ENCODE results near the gene CYP20A1. TPM values are rescaled to one million over a fixed set of nuclear protein-coding genes. Genes with fewer than 3 reads are reported as not detected.
A peak's percentile ranks its signal among the peaks of the same experiment; 100 is the strongest.

Gene CYP20A1
- total RNA-seq, 2 donors from 2014 or later, result 22.9 to 27.8 TPM

DNA sequence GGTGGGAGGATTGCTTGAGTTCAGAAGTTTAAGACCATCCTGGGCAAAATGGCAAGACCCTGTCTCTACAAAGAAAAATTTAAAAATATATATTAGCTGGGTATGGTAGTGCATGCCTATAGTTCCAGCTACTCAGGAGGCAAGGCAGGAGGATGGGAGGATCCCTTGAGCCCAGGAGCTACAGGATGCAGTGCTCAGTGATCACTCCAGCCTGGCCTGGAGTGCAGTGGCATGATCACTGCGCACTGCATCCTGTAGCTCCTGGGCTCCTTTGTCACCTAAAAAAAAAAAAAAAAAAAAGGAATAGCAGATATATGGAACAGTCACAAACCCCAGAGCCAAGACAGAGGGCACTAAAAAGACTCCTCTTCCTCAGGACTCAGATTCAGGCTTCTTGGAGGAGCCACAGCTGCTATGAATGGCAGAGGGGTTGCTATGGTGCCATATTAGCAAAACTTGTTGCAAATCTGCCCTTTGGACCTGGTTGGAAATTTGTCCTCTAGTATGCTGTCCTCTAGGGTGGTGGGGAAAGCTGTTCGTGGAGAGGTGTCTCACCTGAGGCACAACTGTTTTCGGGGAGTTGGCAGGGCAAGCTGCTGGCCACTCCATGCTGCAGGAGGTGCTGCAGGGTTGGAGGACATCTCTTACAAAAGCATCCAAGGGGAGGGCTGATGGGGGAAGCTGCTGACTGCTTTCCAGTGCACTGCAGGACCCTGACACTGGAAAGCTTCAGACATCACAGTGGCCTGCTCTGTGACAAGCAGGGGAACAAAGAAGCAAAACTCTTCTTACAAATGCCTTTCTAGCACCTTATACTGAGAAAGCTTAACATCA, 22.7 kb downstream of the CYP20A1 start:
- TF ChIP-seq CTCF (conservative IDR thresholded peaks at IDR 0.05), result no peak
- H3K4me1 Mint-ChIP-seq, result no peaks in the 10 kb centered on the region
- peaks cover 35% of the 10 kb centered on the region for H3K36me3 ChIP-seq (ENCODE audit: control insufficient read depth, insufficient read depth, low read length)
- H3K36me3 Mint-ChIP-seq (ENCODE audit: low read depth), result peaks cover 50% of the 10 kb centered on the region
- H3K4me3 ChIP-seq (ENCODE audit: low read length), result no peak overlapping the region
- no peak overlapping the region for H3K27ac Mint-ChIP-seq
- no peak overlapping the region for H3K4me3 Mint-ChIP-seq
- no peaks in the 10 kb centered on the region for H3K9me3 Mint-ChIP-seq
- WGBS, 2 experiments (ENCODE audit: insufficient coverage in 1 of 2, insufficient read length in 1 of 2), result 93 to 100% methylated on average over 1 to 3 of the region's 3 CpGs
- H3K27me3 Mint-ChIP-seq (ENCODE audit: insufficient read depth), result no peaks in the 10 kb centered on the region
- H3K27ac ChIP-seq (ENCODE audit: low read depth, low read length), result peak overlapping the region; percentile 10
- H3K4me1 ChIP-seq (ENCODE audit: control insufficient read depth, insufficient read depth, low read length), result no peaks in the 10 kb centered on the region
- no peaks in the 10 kb centered on the region for H3K9me3 ChIP-seq (ENCODE audit: control insufficient read depth, low read length)
- H3K9ac ChIP-seq (ENCODE audit: extremely low read depth, low read length, poor library complexity, severe bottlenecking), result no peak overlapping the region
- H3K27me3 ChIP-seq (ENCODE audit: control insufficient read depth, insufficient read depth, low read length, poor library complexity, severe bottlenecking), result no peaks in the 10 kb centered on the region
- DNase-seq, result peak; percentile 48

DNA sequence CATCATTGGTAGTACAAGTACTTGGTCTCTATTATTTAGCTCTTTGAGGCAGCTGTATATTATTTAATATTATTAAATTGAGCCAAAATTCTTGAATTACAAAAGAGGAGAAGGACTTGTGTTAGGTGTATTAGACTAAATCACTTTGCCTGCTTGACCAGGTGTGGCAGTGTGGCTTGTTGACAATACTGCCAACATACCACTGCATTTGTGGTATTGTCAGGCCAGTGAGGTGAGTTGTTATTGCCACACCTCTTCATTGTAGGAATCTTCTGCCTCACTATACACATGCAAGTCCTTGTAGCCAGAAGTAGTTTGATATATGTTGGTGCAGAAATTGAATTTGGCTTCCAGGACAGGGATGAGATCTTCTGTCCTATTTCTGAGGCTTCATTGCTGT, 40.5 kb downstream of the CYP20A1 start:
- H3K27ac ChIP-seq (ENCODE audit: low read depth, low read length), result no peak overlapping the region
- TF ChIP-seq CTCF (conservative IDR thresholded peaks at IDR 0.05), result peak; percentile 28
- no peak for DNase-seq
- no peaks in the 10 kb centered on the region for H3K9me3 ChIP-seq (ENCODE audit: control insufficient read depth, low read length)
- no peaks in the 10 kb centered on the region for H3K27me3 Mint-ChIP-seq (ENCODE audit: insufficient read depth)
- H3K36me3 Mint-ChIP-seq (ENCODE audit: low read depth), result peaks cover 42% of the 10 kb centered on the region
- H3K9ac ChIP-seq (ENCODE audit: extremely low read depth, low read length, poor library complexity, severe bottlenecking), result no peak overlapping the region
- H3K4me1 Mint-ChIP-seq, result no peaks in the 10 kb centered on the region
- H3K27me3 ChIP-seq (ENCODE audit: control insufficient read depth, insufficient read depth, low read length, poor library complexity, severe bottlenecking), result no peaks in the 10 kb centered on the region
- no peak overlapping the region for H3K4me3 ChIP-seq (ENCODE audit: low read length)
- H3K27ac Mint-ChIP-seq, result no peak overlapping the region
- no peaks in the 10 kb centered on the region for H3K4me1 ChIP-seq (ENCODE audit: control insufficient read depth, insufficient read depth, low read length)
- H3K36me3 ChIP-seq (ENCODE audit: control insufficient read depth, insufficient read depth, low read length), result peaks cover 79% of the 10 kb centered on the region
- H3K4me3 Mint-ChIP-seq, result no peak overlapping the region
- H3K9me3 Mint-ChIP-seq, result no peaks in the 10 kb centered on the region

- no peaks in the 10 kb centered on the region for H3K4me1 ChIP-seq (ENCODE audit: control insufficient read depth, insufficient read depth, low read length)
- H3K27ac ChIP-seq (ENCODE audit: low read depth, low read length), result no peak overlapping the region
- H3K4me3 ChIP-seq (ENCODE audit: low read length), result no peak overlapping the region
- no peak for DNase-seq
- Mint-ChIP-seq H3K4me3 (no peak overlapping the region), H3K27me3 (ENCODE audit: insufficient read depth) (no peaks in the 10 kb centered on the region), H3K27ac (no peak overlapping the region), H3K9me3 (no peaks in the 10 kb centered on the region), H3K4me1 (no peaks in the 10 kb centered on the region), H3K36me3 (ENCODE audit: low read depth) (peaks cover 47% of the 10 kb centered on the region)
- peaks cover 79% of the 10 kb centered on the region for H3K36me3 ChIP-seq (ENCODE audit: control insufficient read depth, insufficient read depth, low read length)
- H3K9ac ChIP-seq (ENCODE audit: extremely low read depth, low read length, poor library complexity, severe bottlenecking), result no peak overlapping the region
- no peaks in the 10 kb centered on the region for H3K27me3 ChIP-seq (ENCODE audit: control insufficient read depth, insufficient read depth, low read length, poor library complexity, severe bottlenecking)
- no peaks in the 10 kb centered on the region for H3K9me3 ChIP-seq (ENCODE audit: control insufficient read depth, low read length)
- WGBS, 2 experiments (ENCODE audit: insufficient coverage in 1 of 2, insufficient read length in 1 of 2), result 95 to 96% methylated on average over 4 to 6 of the region's 6 CpGs
- TF ChIP-seq CTCF (conservative IDR thresholded peaks at IDR 0.05), result no peak
These were observed 41.7 kb downstream of the CYP20A1 start for GRCh38 chr2:203280428-203281064.

Measured in endodermal cell (in vitro differentiated cells).